Fibroblast of pulmonary artery (primary cell): Measurements from ENCODE around the gene MSANTD1.

Experiments used
- DNase-seq: peaks from one replicate; pipeline ENCODE4 v3.0.0-alpha.2; 2010; ENCODE audit warnings: low read depth
- H3K4me3 ChIP-seq: replicated peaks from 2 replicates; pipeline ENCODE4 v1.5.1; 2011; ENCODE audit warnings: low read depth, mild to moderate bottlenecking, control low read depth, low read length, moderate library complexity
- CTCF ChIP-seq: IDR thresholded peaks from 2 replicates; pipeline ENCODE4 v1.5.1; 2011; ENCODE audit warnings: mild to moderate bottlenecking, control low read depth, low read length, inconsistent platforms; ENCODE audit errors: missing control alignments

Gene MSANTD1

DNA sequence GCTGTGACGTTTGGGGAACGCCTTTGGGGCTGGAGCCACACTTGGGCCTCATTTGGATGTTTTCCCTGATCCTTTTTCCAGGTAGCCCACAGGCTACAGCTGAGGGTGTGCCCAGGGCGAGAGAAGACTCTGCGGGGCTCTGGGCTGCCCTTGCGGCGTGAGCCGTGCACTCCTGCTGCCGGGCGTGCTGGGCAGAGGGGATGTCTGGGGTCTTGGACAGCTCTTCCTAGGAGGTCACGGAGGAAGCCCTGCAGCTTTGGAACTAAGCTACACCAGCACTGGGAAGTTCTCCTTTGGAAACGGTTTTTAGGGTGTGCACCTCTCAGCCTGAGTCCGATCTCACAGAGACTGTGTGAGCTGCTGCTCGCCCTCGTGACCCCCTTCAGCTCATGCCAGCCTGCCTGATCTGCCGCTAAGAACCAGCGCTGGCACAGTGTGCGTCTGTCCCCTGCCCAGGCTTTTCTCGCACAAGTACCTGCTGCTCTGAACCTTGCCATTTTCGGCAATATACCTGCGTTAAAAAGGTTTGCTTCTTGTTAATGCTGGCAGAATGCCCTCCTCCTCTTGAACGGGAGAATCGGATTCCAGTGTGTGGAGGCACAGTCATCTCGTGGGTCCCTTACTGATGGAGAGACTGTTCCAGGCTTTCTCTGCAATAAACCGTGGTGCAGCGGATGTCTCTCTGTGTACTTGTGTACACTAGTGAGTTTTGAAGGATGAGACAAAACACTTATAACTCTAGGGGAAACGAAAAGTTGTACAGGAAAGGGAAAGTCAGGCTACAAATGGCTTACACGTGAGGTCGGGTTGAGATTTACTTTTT, 14.3 kb downstream of the MSANTD1 start:
- no peak for TF ChIP-seq CTCF
- no peak overlapping the region for H3K4me3 ChIP-seq
- DNase-seq = no peak

DNA sequence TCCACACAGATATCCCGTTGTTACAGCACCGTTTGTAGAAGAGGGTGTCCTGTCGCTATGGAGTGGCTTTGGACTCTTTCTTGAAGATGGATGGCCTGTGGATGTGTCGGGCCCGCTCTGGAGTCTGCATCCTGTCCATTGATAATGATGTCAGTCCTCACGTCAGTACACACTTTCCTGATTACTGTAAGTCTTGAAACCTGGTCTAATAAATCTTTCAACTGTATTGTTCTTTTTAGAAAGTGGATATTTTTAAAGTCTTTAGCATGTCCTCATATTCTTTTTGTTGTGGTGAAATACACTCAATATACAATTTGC, 14.9 kb downstream of the MSANTD1 start:
- no peak for TF ChIP-seq CTCF
- no peak for DNase-seq
- no peak overlapping the region for H3K4me3 ChIP-seq

DNA sequence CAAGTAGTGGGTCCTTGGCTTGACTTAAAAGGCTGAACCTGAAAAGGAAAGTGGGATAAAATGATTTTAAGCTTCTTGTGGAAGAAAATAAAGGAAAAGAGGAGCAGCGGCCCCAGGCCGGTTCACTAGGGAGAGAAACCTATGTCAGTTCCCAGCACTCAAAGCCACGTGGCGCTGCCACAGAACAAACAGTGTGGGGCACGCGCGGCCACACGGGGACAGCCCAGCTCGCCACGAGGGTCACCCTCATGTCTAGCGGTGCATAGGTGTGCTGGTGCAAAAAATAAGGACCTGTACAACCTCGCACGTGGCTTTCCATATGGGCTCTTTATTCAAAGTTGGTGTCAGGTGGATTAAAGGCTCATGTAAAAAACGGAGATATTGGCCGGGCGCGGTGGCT, 17.1 kb downstream of the MSANTD1 start:
- no peak for DNase-seq
- no peak overlapping the region for H3K4me3 ChIP-seq
- TF ChIP-seq CTCF = no peak

GRCh38 chr4:3267576-3268394, 18.8 kb downstream of the MSANTD1 start:
- DNase-seq = no peak
- TF ChIP-seq CTCF = no peak

GRCh38 chr4:3268395-3269104, 19.6 kb downstream of the MSANTD1 start:
- no peak for TF ChIP-seq CTCF
- no peak for DNase-seq
- H3K4me3 ChIP-seq = no peak overlapping the region

More at GRCh38 chr4:3267576-3268394, 18.8 kb downstream of the MSANTD1 start:
- no peak overlapping the region for H3K4me3 ChIP-seq

DNA sequence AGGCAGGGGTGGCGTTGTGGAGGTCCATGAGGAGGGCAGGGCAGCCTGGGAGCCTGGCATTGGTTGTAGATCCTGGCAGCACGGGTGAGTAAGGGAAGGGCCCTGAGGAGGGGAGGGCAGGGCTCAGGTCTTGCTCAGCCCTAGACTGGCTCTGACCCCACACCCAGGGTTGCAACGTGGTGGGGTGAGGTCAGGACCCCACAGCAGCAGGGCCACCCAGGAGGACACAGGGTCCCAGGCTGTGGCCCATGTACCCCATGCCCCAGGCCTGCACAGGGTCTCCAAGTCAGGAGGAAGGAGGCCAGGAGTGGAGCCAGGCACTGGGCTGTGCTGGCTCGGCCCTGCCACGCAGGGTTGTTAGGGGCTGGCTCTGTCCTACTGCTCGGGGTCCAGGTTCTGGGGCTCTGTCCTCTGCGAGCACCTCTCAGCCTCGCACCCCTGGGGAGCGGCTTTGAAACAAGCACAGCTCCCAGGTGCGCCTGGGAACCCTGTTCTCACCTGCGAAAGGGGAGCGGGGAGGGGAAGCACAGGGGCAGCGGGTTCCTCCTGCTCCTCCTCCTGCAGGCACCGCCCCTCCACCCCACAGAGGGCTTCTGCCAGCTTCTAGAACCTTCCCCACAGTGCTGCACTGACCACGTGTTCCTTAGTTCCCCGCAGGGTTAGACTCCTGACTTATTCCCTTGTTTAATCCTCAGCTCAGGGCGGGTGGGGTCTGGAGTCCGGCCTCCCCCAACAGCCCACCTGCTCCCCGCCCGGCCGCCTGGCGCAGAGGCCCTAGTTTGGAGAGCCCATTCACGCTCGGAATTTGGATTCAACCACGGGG, 20.4 kb downstream of the MSANTD1 start:
- DNase-seq = no peak
- H3K4me3 ChIP-seq = no peak overlapping the region
- no peak for TF ChIP-seq CTCF
